Lower leg skin (tissue), 3 donors: ENCODE results near the gene TYW1.
"Not testable (repeated sequence)": the region's sequence is repeated elsewhere in the genome, so short reads cannot be mapped to it uniquely, and the experiment has no call there.

Experiments
- CTCF ChIP-seq, 3 donors: fragments of 450-650 bp; IDR thresholded peaks; one replicate each; pipeline ENCODE4 v1.5.1; 2016; ENCODE audit warnings: antibody characterized with exemption in 3 of 3, mild to moderate bottlenecking in 3 of 3, moderate library complexity in 2 of 3
- POLR2A ChIP-seq, 2 donors: fragments of 450-650 bp; IDR thresholded peaks; one replicate each; pipeline ENCODE4 v1.6.1; 2016 to 2017; ENCODE audit warnings: antibody characterized with exemption in 2 of 2, mild to moderate bottlenecking in 1 of 2, moderate library complexity in 1 of 2

DNA sequence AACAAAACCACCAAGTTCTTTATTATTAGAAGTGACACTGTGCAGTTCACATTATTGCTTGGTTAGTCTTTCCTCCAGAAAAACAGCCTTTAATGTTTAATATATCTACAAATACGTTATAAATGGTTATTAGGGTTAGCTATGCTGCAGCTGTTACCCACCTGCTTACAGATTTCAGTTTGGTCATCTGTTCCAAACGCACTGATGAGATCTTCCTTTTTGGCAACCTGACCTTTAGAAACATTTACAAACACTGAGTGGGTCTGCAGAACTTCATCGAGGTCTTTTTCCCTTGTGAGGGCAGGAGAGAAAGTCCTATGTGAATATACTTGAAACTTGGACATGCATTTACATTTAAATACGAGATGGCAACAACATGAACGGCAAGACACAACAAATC lies 2.6 kb upstream of the TYW1 start:
- TF ChIP-seq CTCF, POLR2A (IDR thresholded peaks at IDR 0.05): not testable (repeated sequence)
